Measurements from ENCODE around the gene ZMYND8.
"Not testable (repeated sequence)": the region's sequence is repeated elsewhere in the genome, so short reads cannot be mapped to it uniquely, and the experiment has no call there.

ZMYND8 gene

DNA sequence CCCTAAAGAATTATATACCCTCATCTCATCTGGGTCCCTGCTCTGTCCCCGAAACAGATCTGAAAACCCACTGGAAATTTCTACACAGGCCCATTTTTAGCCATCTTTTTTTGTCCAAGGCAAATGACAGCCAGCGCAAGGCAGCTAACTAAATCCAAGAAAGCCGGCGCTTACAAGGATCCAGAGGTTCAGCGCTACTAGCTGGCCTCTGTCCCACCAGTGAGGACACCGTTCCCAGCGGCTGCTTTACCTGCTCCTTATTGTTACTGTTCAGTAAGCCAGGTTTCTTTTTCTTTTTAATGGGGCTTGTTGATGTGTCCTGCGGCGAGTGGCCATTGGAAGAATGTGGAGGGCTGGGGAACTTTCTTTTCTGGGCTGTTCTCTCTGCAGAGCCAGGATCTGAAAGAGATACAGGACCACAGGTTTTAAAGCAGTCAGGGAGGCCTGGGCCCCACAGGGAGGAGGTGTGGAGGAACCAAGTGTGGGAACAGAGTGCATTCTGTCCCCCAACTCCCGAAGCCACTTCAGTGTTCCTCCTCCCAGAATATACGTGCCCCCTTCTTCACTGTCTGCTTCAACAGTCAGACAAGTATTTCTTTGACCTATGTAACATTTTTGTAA, 46.6 kb downstream of the ZMYND8 start:
- DNase-seq: no peak

- no peak for DNase-seq
These were observed 47.1 kb downstream of the ZMYND8 start for GRCh38 chr20:47309394-47309793.

- DNase-seq: not testable (repeated sequence)
These were observed 48.9 kb downstream of the ZMYND8 start for GRCh38 chr20:47307569-47307968.

DNA sequence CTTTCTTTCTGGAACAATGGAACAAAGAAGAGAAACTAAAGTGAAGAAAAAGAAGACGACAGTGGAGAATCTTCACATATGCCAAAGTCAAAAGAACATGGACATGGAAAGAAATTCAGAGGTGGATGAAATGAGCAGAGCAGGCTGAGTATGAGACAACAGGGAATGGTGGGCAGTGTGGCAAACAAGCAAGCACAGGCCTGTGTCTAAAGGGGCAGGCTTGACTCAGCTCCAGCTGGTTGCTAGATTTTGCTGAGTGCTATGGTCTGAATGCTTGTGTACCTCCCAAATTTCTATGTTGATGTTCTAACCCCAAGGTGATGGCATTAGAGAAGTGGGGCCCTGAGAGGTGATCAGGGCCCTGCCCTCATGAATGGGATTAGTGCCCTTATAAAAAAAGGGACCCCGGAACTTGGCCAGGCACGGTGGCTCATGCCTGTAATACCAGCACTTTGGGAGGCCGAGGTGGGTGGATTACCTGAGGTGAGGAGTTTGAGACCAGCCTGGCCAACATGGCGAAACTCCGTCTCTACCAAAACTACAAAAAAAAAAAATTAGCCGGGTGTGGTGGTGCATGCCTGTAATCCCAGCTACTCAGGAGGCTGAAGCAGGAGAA, 49.6 kb downstream of the ZMYND8 start:
- DNase-seq: no peak

- DNase-seq: no peak
These were observed 50.4 kb downstream of the ZMYND8 start for GRCh38 chr20:47306095-47306494.

GRCh38 chr20:47305667-47306066, 50.8 kb downstream of the ZMYND8 start:
- DNase-seq: no peak

DNA sequence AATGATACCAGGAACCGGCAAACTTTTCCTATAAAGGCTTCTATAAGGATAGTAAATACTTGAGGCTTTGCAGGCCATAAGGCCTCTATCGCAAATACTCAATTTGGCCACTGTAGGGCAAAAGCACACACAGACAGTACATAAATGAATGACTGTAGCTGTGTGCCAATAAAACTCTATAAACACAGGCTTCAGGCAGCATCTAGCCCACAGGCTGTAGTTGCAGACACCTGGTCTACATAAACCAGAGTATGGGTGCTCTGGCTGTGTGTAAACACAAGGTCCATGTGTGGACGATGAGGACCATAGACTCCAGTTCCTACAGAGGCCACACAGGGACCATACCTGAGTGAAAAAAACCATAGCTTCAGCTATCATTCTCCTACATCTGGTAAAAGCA, 52.2 kb downstream of the ZMYND8 start:
- DNase-seq: no peak

- DNase-seq: no peak
These were observed 52.8 kb downstream of the ZMYND8 start for GRCh38 chr20:47303736-47304135.

- DNase-seq: no peak
These were observed 56.4 kb downstream of the ZMYND8 start for GRCh38 chr20:47300071-47300470.

DNA sequence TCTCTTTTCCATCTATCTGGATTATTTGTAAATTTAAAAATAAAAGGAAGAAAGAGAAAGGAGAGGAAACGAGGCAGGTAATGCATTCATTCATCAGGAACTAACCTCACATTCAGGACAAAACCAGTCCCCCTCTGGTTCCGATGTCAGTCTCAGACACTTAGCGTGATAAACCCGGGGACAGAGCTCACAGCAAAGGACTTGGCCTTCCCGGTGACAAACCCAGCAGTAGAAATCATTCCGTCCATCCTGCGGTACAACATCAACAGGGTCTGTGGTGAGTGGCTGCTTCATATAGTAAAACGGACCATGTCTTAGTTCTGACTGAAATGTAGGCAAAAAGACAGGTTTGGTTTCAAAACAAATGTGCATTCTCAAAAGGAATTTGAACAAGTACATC, 57.9 kb downstream of the ZMYND8 start:
- DNase-seq: no peak

DNA sequence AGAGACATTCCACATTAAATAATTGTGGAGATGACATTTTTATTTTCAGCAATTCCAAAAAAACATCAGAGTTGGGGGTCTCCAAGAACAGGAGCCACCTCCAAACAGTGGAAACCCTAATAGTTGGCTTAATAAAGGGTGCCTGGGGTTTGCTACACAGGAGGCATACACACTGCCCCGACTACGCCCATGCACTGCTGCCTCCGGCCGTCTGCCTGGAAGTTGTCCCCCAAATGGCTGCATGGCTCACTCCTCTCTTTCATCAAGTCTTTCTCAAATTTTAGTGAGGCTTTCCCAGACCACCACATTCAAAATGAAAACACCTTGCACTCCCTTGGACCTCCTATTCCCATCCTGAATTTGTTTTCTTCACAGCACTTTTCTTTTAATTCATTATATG, 58.8 kb downstream of the ZMYND8 start:
- no peak for DNase-seq

GRCh38 chr20:47296950-47297349, 59.5 kb downstream of the ZMYND8 start:
- no peak for DNase-seq

DNA sequence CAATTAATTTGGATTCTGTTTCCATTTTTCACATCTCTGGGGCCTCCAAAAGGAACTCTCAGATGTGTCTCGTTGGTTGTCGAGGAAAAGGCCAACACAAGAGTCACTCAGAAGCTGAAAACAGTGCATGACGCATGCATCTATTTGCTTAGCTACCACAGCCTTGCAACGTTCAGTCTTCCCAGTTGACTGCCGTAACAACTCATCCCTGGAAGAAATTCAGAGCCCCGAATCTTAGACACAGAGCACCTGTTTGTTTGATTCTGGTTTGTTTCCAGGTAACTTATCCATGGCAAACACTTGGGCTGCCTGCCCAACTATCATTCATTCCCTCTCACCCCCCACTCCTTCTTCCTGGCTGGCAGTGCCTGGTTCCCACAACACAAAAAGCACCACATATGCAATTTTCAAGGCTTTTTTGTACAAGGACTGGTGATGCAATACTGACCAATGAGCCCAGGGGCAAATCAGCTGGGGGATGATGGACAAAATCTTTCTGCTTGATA, 60.5 kb downstream of the ZMYND8 start:
- DNase-seq: no peak

- DNase-seq: no peak
These were observed 61.2 kb downstream of the ZMYND8 start for GRCh38 chr20:47295129-47295813.

- DNase-seq: no peak
These were observed 62.9 kb downstream of the ZMYND8 start for GRCh38 chr20:47293631-47294030.

DNA sequence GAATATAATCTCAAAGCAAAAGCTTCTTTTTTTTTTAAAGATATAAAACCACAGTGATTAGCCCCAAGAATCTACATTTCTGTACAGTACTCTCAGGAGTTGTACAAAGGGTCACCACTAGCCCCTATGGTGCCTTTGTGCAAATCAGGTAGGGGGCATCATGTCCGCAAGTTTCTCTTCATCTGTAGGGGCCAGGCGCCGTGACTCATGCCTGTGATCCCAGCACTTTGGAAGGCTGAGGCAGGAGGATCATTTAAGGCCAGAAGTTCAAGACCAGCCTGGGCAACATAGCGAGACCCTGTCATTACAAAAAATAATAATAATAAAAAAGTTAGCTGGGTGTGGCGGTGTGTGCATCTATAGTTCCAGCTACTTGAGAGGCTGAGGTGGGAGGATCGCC, 63.9 kb downstream of the ZMYND8 start:
- DNase-seq: no peak

DNA sequence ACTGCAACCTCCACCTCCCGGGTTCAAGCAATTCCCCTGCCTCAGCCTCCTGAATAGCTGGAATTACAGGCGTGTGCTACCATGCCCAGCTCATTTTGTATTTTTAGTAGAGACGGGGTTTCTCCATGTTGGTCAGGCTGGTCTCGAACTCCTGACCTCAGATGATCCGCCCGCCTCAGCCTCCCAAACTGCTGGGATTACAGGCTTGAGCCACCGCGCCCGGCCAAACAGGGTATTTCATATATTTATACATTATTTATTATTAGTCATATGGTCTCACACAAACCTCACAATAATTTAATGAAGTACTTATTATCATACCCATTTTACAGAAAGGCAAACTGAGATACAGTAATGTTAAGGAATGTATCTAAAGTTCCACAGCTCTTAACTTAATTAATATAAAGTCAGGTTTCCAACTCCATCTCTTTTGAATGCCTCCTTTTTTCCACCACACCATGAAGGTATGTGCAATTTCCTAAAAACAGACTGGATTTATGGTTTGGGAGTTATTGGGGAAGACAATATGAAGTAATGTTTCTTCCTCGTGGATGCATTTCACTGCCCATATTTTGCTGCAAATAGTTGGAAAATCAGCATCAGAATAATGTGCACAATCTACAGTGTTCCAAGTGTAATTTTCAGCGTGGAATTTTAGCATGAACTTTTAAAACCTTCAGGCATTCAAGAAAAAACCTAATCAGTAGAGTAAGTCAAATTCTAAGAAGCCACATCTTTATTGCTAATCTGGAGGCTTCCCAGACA, 65.7 kb downstream of the ZMYND8 start:
- no peak for DNase-seq

DNA sequence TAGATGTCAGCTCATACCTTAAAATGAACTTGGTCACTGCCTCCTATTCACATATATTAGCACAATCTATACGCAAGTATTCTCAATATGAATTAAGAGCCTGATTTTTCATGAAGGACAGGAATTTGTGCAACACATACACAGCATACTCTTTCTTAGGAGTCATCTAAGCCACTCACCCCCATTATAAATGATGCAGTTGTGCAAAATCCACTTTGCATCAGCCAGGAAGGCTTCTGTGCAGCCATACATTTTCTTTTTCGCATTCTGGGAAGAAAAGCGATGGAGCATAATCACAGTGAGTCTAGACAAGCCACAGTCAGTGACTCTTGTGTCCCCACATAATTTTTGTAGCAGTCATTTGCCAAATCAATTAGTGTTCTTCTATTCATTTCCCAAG, 66.5 kb downstream of the ZMYND8 start:
- DNase-seq: no peak

- no peak for DNase-seq
These were observed 67.4 kb downstream of the ZMYND8 start for GRCh38 chr20:47289096-47289495.

DNA sequence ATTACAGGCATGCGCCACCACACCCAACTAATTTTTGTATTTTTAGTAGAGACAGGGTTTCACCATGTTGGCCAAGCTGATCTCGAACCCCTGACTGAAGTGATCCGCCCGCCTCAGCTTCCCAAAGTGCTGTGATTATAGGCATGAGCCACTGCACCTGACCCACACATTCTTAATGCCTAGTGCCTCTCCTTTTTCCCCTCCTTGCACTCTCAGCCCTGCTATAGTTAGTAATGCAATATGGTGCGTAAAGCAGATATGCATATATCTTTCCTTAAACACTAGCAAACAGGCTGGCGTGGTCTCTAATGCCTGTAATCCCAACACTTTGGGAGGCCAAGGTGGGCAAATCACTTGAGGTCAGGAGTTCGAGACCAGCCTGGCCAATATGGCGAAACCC, 68.0 kb downstream of the ZMYND8 start:
- DNase-seq: not testable (repeated sequence)

DNA sequence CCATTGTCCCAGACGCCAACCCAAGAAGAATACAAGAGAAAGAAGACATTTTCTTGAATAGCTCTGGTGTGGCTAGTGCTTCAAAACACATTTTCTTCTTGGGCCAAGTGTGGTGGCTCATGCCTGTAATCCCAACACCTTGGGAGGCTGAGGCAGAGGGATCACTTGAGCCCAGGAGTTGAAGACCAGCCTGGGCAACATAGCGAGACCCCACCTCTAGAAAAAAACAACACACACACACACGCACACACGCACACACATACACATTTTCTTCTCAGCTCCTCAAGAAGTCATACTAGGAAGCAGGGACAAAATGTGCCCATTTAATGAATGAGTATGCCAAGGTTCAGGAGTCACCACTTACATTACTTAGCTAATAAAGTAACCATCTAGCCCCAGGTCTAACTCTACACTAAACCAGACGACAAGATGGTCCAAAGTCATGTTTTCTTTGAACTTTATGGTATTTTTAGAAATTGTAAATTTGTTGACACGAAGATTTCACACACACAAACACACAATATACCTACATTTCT, 68.8 kb downstream of the ZMYND8 start:
- no peak for DNase-seq

- no peak for DNase-seq
These were observed 69.8 kb downstream of the ZMYND8 start for GRCh38 chr20:47286681-47287080.

- no peak for DNase-seq
These were observed 71.3 kb downstream of the ZMYND8 start for GRCh38 chr20:47285189-47285588.

All from NCI-H1694 (cell line).